Adrenal gland (tissue), 12 donors: Measurements from ENCODE around the gene NANS. TPM values are rescaled to one million over a fixed set of nuclear protein-coding genes. Genes with fewer than 3 reads are reported as not detected.

Source experiments
- DNase-seq, 7 donors: peaks; one replicate each; pipeline ENCODE4 v3.0.0-alpha.2; 2019 to 2020
- H3K27ac ChIP-seq, 5 donors: fragments of 200-600 bp; sonication (generic) in 4 of 5; 1 replicate in 3 of 5; 2 replicates in 2 of 5; pipeline versions ENCODE4 v1.5.1 to v1.8.0; 2016 to 2020; ENCODE audit warnings: mild to moderate bottlenecking in 1 of 5
- H3K27me3 ChIP-seq: fragments of 200-600 bp; 2 replicates; pipeline ENCODE4 v1.8.0; 2021
- H3K36me3 ChIP-seq, 2 donors: fragments of 200-600 bp; replicated peaks in 1 of 2; 1 replicate in 1 of 2; 2 replicates in 1 of 2; pipeline versions ENCODE4 v1.5.1 to v1.8.0; 2018 to 2022
- H3K4me1 ChIP-seq, 2 donors: fragments of 200-600 bp; replicated peaks in 1 of 2; 1 replicate in 1 of 2; 2 replicates in 1 of 2; pipeline versions ENCODE4 v1.5.1 to v1.8.0; 2018 to 2021
- H3K4me3 ChIP-seq, 4 donors: fragments of 200-600 bp; sonication (generic) in 3 of 4; one replicate each; pipeline ENCODE4 v1.5.1; 2016 to 2018
- H3K9me3 ChIP-seq, 3 donors: fragments of 200-600 bp; sonication (generic) in 1 of 3; replicated peaks in 1 of 3; 1 replicate in 2 of 3; 2 replicates in 1 of 3; pipeline versions ENCODE4 v1.5.1 to v1.8.0; 2016 to 2021
- POLR2A ChIP-seq, 2 donors: fragments of 450-650 bp; IDR thresholded peaks; one replicate each; pipeline ENCODE4 v1.6.1; 2017; ENCODE audit warnings: antibody characterized with exemption in 2 of 2, mild to moderate bottlenecking in 2 of 2, moderate library complexity in 1 of 2
- whole genome bisulfite sequencing, 4 donors: extraction: QIAGEN DNeasy Blood & Tissue Kit in 2 of 4; methylation state at CpG; one replicate each; pipeline versions ENCODE4 v1.1.5 to v1.1.7; 2013 to 2017; 5-methylcytosine and 5-hydroxymethylcytosine counted together
- intact Hi-C, 2 donors: fragments of 100-400 bp; cut with DNase I; formaldehyde crosslinking; loops; one replicate each; pipeline versions ENCODE4 v1.14.1 to v1.15.0; 2022 to 2023
- polyA plus RNA-seq, 3 donors: library from polyadenylated mRNA; stranded (reverse); fragments of 200-250 nt in 2 of 3; fragments of 350-450 nt in 1 of 3; fragmentation: Illumina TruSeq in 1 of 3; extraction: RNeasy Lipid Tissue Mini Kit (QIAGEN cat#74804) in 1 of 3; gene quantifications; one replicate each; pipeline ENCODE4 v1.2.3, GENCODE V29; 2013 to 2014
- total RNA-seq, 9 donors: library from RNA; depleted of rRNA in 4 of 9; stranded (reverse); fragments of >200 nt in 4 of 9; fragments of 120-200 nt in 1 of 9; fragmentation: NEBNext Ultra II Directional in 1 of 9; extraction: Animal tissue kit (Norgen Biotek cat#: 25700) in 1 of 9; gene quantifications; one replicate each; pipeline versions ENCODE4 v1.1.0 to v1.2.4, GENCODE V29; 2013 to 2023
- TF ChIP-seq, protein P1 (sequence below), 6 experiments: fragments of 450-650 bp in 4 of 6; fragments of 200-600 bp in 2 of 6; sonication (generic) in 1 of 6; IDR thresholded peaks; 1 replicate in 5 of 6; 2 replicates in 1 of 6; pipeline versions ENCODE4 v1.5.1 to v1.8.0; 2016 to 2021; ENCODE audit warnings: antibody characterized with exemption in 6 of 6, mild to moderate bottlenecking in 2 of 6, moderate library complexity in 1 of 6
- donor health status: healthy with polysubstance abuse.
- donor health status: Bipolar disorder and iron deficiency.
- donor health status: DM: yes; HTN: yes; CAD: no.
- donor health status: DM: no; HTN: no; CAD: no.
- donor health status: DM: no; HTN: no; CAD: no.
- donor health status: DM: yes; HTN: yes; CAD: no.

NANS gene
- total and polyA plus RNA-seq, 12 donors = 24.2 to 81.5 (median 38.7) TPM

GRCh38 chr9:98095401-98095800, 38.9 kb downstream of the NANS start:
- Histone ChIP-seq H3K9me3 (no peaks in the 10 kb centered on the region), H3K27ac (no peak overlapping the region), H3K4me1 (peaks cover 0 to 6% of the 10 kb centered on the region in 2 donors), H3K27me3 (peaks cover 29% of the 10 kb centered on the region), H3K36me3 (peaks cover 0 to 6% of the 10 kb centered on the region in 2 donors), H3K4me3 (no peak overlapping the region)
- DNase-seq = peak in 1 of 7 donors; percentile 27
- WGBS, 4 donors = 86 to 93% (median 91%) methylated on average over 7 of the region's 7 CpGs
- intact Hi-C loops = no loop called here
- TF ChIP-seq, protein P1, sequence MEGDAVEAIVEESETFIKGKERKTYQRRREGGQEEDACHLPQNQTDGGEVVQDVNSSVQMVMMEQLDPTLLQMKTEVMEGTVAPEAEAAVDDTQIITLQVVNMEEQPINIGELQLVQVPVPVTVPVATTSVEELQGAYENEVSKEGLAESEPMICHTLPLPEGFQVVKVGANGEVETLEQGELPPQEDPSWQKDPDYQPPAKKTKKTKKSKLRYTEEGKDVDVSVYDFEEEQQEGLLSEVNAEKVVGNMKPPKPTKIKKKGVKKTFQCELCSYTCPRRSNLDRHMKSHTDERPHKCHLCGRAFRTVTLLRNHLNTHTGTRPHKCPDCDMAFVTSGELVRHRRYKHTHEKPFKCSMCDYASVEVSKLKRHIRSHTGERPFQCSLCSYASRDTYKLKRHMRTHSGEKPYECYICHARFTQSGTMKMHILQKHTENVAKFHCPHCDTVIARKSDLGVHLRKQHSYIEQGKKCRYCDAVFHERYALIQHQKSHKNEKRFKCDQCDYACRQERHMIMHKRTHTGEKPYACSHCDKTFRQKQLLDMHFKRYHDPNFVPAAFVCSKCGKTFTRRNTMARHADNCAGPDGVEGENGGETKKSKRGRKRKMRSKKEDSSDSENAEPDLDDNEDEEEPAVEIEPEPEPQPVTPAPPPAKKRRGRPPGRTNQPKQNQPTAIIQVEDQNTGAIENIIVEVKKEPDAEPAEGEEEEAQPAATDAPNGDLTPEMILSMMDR (IDR thresholded peaks at IDR 0.05) = no peak
- TF ChIP-seq POLR2A (IDR thresholded peaks at IDR 0.05) = no peak

DNA sequence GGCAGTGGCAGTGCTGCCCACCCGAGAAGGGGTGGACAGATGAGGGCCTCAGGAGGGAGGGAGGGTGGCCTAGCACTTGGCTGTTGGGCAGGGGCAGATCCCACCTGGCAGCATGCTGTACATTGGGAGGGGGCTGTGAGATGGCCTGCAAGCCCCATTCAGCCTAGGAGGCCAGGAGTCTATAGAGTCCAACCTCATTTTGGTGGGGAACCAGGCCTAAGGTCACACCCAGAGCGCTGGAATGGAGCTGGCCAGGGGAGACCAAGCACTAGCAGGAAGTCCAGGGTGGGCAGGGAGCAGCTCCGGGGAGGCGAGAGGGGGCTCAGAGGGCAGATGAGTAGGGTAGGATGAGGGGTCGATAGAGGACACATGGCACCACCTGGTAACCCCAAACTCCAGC, 39.6 kb downstream of the NANS start:
- DNase-seq = peak in 1 of 7 donors; percentile 33
- Histone ChIP-seq H3K36me3 (peaks cover 0 to 6% of the 10 kb centered on the region in 2 donors), H3K9me3 (no peaks in the 10 kb centered on the region), H3K4me3 (no peak overlapping the region), H3K27me3 (peaks cover 24% of the 10 kb centered on the region), H3K27ac (no peak overlapping the region), H3K4me1 (peaks cover 0 to 9% of the 10 kb centered on the region in 2 donors)
- WGBS, 4 donors = 90 to 94% (median 92%) methylated on average over 4 to 5 of the region's 5 CpGs
- intact Hi-C loops = no loop called here
- no peak for TF ChIP-seq POLR2A (IDR thresholded peaks at IDR 0.05)
- TF ChIP-seq, protein P1 (IDR thresholded peaks at IDR 0.05) = no peak

DNA sequence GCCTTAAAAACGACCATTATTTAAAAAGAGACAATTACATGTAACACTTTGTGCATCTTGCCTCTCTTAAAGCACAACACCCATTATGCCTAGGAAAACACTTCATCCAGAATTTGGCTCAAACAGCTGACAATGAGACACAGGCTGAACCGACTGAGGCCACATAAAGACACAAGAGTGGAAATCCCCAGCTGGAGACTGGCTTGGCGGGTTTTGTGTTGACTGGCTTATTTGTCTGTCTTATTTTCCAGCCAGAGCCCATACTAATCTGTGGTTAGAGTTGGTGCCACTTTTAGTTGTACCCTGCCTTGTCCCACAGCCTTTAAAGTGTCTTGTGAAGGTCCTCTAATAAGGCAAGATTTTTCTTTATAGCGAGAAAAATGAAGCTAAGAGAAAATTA, 41.3 kb downstream of the NANS start:
- peaks cover 0 to 6% of the 10 kb centered on the region in 2 donors for H3K36me3 ChIP-seq
- 76 to 85% (median 78%) methylated on average over 4 of the region's 4 CpGs for WGBS, 4 donors

DNA sequence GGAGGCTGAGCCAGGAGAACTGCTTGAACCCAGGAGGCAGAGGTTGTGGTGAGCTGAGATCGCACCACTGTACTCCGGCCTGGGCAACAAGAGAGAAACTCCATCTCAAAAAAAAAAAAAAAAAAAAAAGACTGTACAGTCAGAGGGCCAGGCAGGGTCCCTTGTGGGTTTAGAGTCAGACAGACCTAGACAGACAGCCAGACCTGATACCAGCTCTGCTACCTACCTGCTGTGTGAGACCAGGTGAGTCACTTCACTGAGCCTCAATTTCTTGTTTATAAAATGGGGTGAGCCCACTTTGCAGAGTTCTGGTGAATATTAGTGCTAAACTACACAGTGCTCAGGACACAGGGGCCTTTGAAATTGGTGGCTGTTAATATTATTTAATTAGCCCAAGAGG, 42.8 kb downstream of the NANS start:
- H3K27ac ChIP-seq = no peak overlapping the region
- no peaks in the 10 kb centered on the region for H3K9me3 ChIP-seq
- DNase-seq = no peak
- peaks cover 0 to 9% of the 10 kb centered on the region in 2 donors for H3K4me1 ChIP-seq
- intact Hi-C loops = no loop called here
- H3K36me3 ChIP-seq = peaks cover 0 to 6% of the 10 kb centered on the region in 2 donors
- no peak overlapping the region for H3K4me3 ChIP-seq
- no peak for TF ChIP-seq POLR2A (IDR thresholded peaks at IDR 0.05)
- TF ChIP-seq, protein P1 (IDR thresholded peaks at IDR 0.05) = no peak
- H3K27me3 ChIP-seq = peaks cover 26% of the 10 kb centered on the region
- WGBS, 4 donors = 94 to 100% (median 97%) methylated on average over 1 to 2 of the region's 2 CpGs

More for the DNA sequence above, 41.3 kb downstream of the NANS start:
- intact Hi-C loops = no loop called here
- no peaks in the 10 kb centered on the region for H3K9me3 ChIP-seq
- TF ChIP-seq, protein P1 (IDR thresholded peaks at IDR 0.05) = no peak
- TF ChIP-seq POLR2A (IDR thresholded peaks at IDR 0.05) = no peak
- no peak overlapping the region for H3K27ac ChIP-seq
- peaks cover 0 to 9% of the 10 kb centered on the region in 2 donors for H3K4me1 ChIP-seq
- DNase-seq = peak in 1 of 7 donors; percentile 43
- H3K4me3 ChIP-seq = no peak overlapping the region
- H3K27me3 ChIP-seq = peaks cover 31% of the 10 kb centered on the region
